Measurements from ENCODE around the gene LSM14A.

The LSM14A gene

GRCh38 chr19:34180709-34181108 lies 8.4 kb downstream of the LSM14A start (continued):
- TF ChIP-seq ZBTB44 (tag by site-specific recombination; IDR thresholded peaks at IDR 0.05) (no peak), TSHZ1 (tag by site-specific recombination; IDR thresholded peaks at IDR 0.05; ENCODE audit: borderline replicate concordance) (no peak), ZNF239 (tag by site-specific recombination; IDR thresholded peaks at IDR 0.05) (no peak), ZNF626 (tag by site-specific recombination; IDR thresholded peaks at IDR 0.05) (no peak), ZNF692 (tag by site-specific recombination; IDR thresholded peaks at IDR 0.05) (0 out of 2 replicates have a peak, but pooled peaks have one; percentile 9), ZNF639 (tag by site-specific recombination; IDR thresholded peaks at IDR 0.05) (no peak), PRDM10 (tag by site-specific recombination; IDR thresholded peaks at IDR 0.05) (no peak), TCF7L2 (IDR thresholded peaks at IDR 0.05; ENCODE audit: borderline replicate concordance, low read depth, low read length) (no peak), ZNF600 (tag by site-specific recombination; IDR thresholded peaks at IDR 0.05) (peak; percentile 64; the same call in 1 of the 2 replicates), HOXD13 (CRISPR knock-in tag; IDR thresholded peaks at IDR 0.05; ENCODE audit: borderline replicate concordance) (no peak), ZNF266 (tag by site-specific recombination; IDR thresholded peaks at IDR 0.05; ENCODE audit: low read depth) (no peak), GLIS2 (tag by site-specific recombination; IDR thresholded peaks at IDR 0.05) (no peak), ZNF341 (tag by site-specific recombination; IDR thresholded peaks at IDR 0.05; ENCODE audit: low read depth) (peak; percentile 69), INSM2 (tag by site-specific recombination; IDR thresholded peaks at IDR 0.05) (no peak), KLF16 (tag by site-specific recombination; IDR thresholded peaks at IDR 0.05) (no peak), REST (tag by site-specific recombination; IDR thresholded peaks at IDR 0.05) (peak; percentile 34; the same call in 1 of the 2 replicates), PRDM1 (tag by site-specific recombination; IDR thresholded peaks at IDR 0.05) (peak; percentile 84)
